PC-3 (cell line): Measurements from ENCODE around the gene ZNF488. TPM values are rescaled to one million over a fixed set of nuclear protein-coding genes. Genes with fewer than 3 reads are reported as not detected.

Source experiments
- ATAC-seq: fragments of 200-7000 bp; cut with Tn5 transposase; 2 replicates; pipeline ENCODE4 v1.9.1; 2020; ENCODE audit warnings: mild to moderate bottlenecking, moderate library complexity
- BruUV-seq: library from RNA; stranded (reverse); fragments of 400-500 nt; replicated peaks from 2 replicates; lab custom pipeline; 2021; lab: Mats Ljungman, UMichigan
- CTCF ChIA-PET: fragments of 300-600 bp; sonication (Branson Sonifier 250); formaldehyde crosslinking; loops from one replicate; lab custom pipeline; 2022; ENCODE audit warnings: antibody characterized with exemption; lab: Charles Lee
- POLR2A ChIA-PET: fragments of 300-600 bp; sonication (Branson Sonifier 250); formaldehyde crosslinking; loops from one replicate; lab custom pipeline; 2022; ENCODE audit warnings: antibody characterized with exemption; ENCODE audit not compliant: unreplicated experiment; lab: Charles Lee
- DNase-seq: peaks from one replicate; pipeline ENCODE4 v3.0.0-alpha.2; 2015
- H2AFZ ChIP-seq: fragments of 300-600 bp; sonication (generic); 2 replicates; pipeline ENCODE4 v1.6.0; 2016; ENCODE audit warnings: antibody characterized with exemption, low read length
- H3F3A ChIP-seq: fragments of 300-600 bp; sonication (generic); one replicate; pipeline ENCODE4 v1.6.0; 2017; ENCODE audit warnings: antibody characterized with exemption, low read length, control low read depth, mild to moderate bottlenecking; ENCODE audit not compliant: unreplicated experiment
- H3K27ac ChIP-seq: fragments of 300-600 bp; sonication (generic); 2 replicates; pipeline ENCODE4 v1.5.1; 2016; ENCODE audit warnings: mild to moderate bottlenecking, low read length
- H3K27me3 ChIP-seq: fragments of 300-600 bp; sonication (generic); 2 replicates; pipeline ENCODE4 v1.6.1; 2016; ENCODE audit warnings: low read length, mixed read lengths
- H3K36me3 ChIP-seq: fragments of 300-600 bp; sonication (generic); 2 replicates; pipeline ENCODE4 v1.6.1; 2016; ENCODE audit warnings: low read depth, mixed run types, low read length, mixed read lengths
- H3K4me1 ChIP-seq: fragments of 300-600 bp; sonication (generic); 2 replicates; pipeline ENCODE4 v1.5.1; 2016; ENCODE audit warnings: low read length; ENCODE audit not compliant: insufficient read depth
- H3K4me2 ChIP-seq: fragments of 300-600 bp; sonication (generic); 2 replicates; pipeline ENCODE4 v1.6.0; 2016; ENCODE audit warnings: low read length
- H3K4me3 ChIP-seq: fragments of 300-600 bp; sonication (generic); 2 replicates; pipeline ENCODE4 v1.5.1; 2016; ENCODE audit warnings: mild to moderate bottlenecking, low read length, mixed read lengths
- H3K79me2 ChIP-seq: fragments of 300-600 bp; sonication (generic); 2 replicates; pipeline ENCODE4 v1.6.1; 2017; ENCODE audit warnings: low read length, mixed read lengths
- H3K9ac ChIP-seq: fragments of 300-600 bp; sonication (generic); 2 replicates; pipeline ENCODE4 v1.6.0; 2016; ENCODE audit warnings: mild to moderate bottlenecking, low read length
- H3K9me2 ChIP-seq: fragments of 300-600 bp; sonication (generic); replicated peaks from 2 replicates; pipeline ENCODE4 v1.6.1; 2016; ENCODE audit warnings: mixed run types, low read length, mixed read lengths
- H3K9me3 ChIP-seq: fragments of 300-600 bp; sonication (generic); 2 replicates; pipeline ENCODE4 v1.6.1; 2016; ENCODE audit warnings: low read length, mixed read lengths
- H4K20me1 ChIP-seq: fragments of 300-600 bp; sonication (generic); 2 replicates; pipeline ENCODE4 v1.6.1; 2016; ENCODE audit warnings: low read length, mixed read lengths
- CTCF ChIP-seq: fragments of 300-600 bp; sonication (generic); conservative IDR thresholded peaks from 2 replicates; pipeline ENCODE4 v1.5.1; 2017; ENCODE audit warnings: antibody characterized with exemption, low read depth, mild to moderate bottlenecking, low read length
- EZH2 ChIP-seq: fragments of 300-600 bp; sonication (generic); IDR thresholded peaks from one replicate; pipeline ENCODE4 v1.6.1; 2017; ENCODE audit warnings: antibody characterized with exemption, mild to moderate bottlenecking, low read length; ENCODE audit not compliant: unreplicated experiment
- EZH2phosphoT487 ChIP-seq: fragments of 300-600 bp; sonication (generic); IDR thresholded peaks from 2 replicates; pipeline ENCODE4 v1.6.1; 2018; ENCODE audit warnings: mild to moderate bottlenecking, antibody characterized with exemption, low read length, borderline replicate concordance
- intact Hi-C: fragments of 100-400 bp; cut with micrococcal nuclease; formaldehyde crosslinking; loops from 2 replicates; pipeline ENCODE4 v1.9.0; 2023
- total RNA-seq: library from RNA; depleted of rRNA; stranded (reverse); fragments of >200 nt; gene quantifications from 2 replicates; pipeline ENCODE4 v1.2.3, GENCODE V29; 2014

ZNF488 gene
- total RNA-seq, 1 experiment from 2014 or later: 1.7 TPM

DNA sequence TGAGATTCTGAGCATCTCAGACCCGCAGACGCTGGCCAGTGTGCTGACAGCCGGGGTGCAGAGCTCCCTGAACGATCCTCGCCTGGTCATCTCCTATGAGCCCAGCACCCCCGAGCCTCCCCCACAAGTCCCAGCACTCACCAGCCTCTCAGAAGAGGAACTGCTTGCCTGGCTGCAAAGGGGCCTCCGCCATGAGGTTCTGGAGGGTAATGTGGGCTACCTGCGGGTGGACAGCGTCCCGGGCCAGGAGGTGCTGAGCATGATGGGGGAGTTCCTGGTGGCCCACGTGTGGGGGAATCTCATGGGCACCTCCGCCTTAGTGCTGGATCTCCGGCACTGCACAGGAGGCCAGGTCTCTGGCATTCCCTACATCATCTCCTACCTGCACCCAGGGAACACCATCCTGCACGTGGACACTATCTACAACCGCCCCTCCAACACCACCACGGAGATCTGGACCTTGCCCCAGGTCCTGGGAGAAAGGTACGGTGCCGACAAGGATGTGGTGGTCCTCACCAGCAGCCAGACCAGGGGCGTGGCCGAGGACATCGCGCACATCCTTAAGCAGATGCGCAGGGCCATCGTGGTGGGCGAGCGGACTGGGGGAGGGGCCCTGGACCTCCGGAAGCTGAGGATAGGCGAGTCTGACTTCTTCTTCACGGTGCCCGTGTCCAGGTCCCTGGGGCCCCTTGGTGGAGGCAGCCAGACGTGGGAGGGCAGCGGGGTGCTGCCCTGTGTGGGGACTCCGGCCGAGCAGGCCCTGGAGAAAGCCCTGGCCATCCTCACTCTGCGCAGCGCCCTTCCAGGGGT lies 35.2 kb downstream of the ZNF488 start:
- Histone ChIP-seq H2AFZ (no peak overlapping the region), H3K36me3 (no peaks in the 10 kb centered on the region), H3K4me1 (no peaks in the 10 kb centered on the region), H3K27me3 (no peaks in the 10 kb centered on the region), H3F3A (no peaks in the 10 kb centered on the region), H3K4me3 (no peak overlapping the region), H3K79me2 (no peaks in the 10 kb centered on the region), H3K27ac (no peak overlapping the region), H3K9me2 (no peaks in the 10 kb centered on the region), H4K20me1 (no peaks in the 10 kb centered on the region), H3K9me3 (no peaks in the 10 kb centered on the region), H3K4me2 (no peak overlapping the region), H3K9ac (no peak overlapping the region)
- ChIA-PET POLR2A (no interaction called here), CTCF (no interaction called here)
- ATAC-seq (no peak), DNase-seq (no peak)
- TF ChIP-seq EZH2 (no peak), CTCF (no peak), EZH2phosphoT487 (no peak)
- no TSS peak for BruUV-seq
- intact Hi-C loops: no loop called here

DNA sequence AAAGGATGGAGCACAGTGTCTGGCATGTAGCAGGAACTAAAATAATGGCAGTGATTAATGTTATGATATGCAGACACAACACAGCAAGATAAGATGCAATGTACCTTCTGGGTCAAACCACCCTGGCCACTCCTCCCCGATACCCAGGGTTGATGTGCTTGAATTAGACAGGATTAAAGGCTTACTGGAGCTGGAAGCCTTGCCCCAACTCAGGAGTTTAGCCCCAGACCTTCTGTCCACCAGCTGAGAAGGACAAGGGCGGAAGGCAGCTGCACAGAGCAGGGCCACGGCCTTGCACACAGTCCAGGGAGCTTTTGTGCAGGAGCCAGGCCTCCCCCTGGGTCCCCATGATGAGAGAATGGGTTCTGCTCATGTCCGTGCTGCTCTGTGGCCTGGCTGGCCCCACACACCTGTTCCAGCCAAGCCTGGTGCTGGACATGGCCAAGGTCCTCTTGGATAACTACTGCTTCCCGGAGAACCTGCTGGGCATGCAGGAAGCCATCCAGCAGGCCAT lies 35.9 kb downstream of the ZNF488 start, which contains the start of gene RBP3:
Gene RBP3 (plus strand): TSS at position 226 of the 514 bp plus-strand sequence. CDS start 122 bp downstream, at position 348.
- no peak for ATAC-seq
- no peaks in the 10 kb centered on the region for H3K36me3 ChIP-seq
- H3K27me3 ChIP-seq: no peaks in the 10 kb centered on the region
- intact Hi-C loops: no loop called here
- H3K4me1 ChIP-seq: no peaks in the 10 kb centered on the region
- H3K27ac ChIP-seq: no peak within 1 kb of the TSS
- H2AFZ ChIP-seq: no peak within 1 kb of the TSS
- no peak within 1 kb of the TSS for H3K4me3 ChIP-seq
- no TSS peak for BruUV-seq
- DNase-seq: no peak
- H3K9me2 ChIP-seq: no peaks in the 10 kb centered on the region
- no peak for TF ChIP-seq EZH2phosphoT487
- no peak for TF ChIP-seq EZH2
- TF ChIP-seq CTCF: no peak
- ChIA-PET POLR2A (no interaction called here), CTCF (no interaction called here)
- H3K9ac ChIP-seq: no peak within 1 kb of the TSS
- H4K20me1 ChIP-seq: no peaks in the 10 kb centered on the region
- no peaks in the 10 kb centered on the region for H3K79me2 ChIP-seq
- H3F3A ChIP-seq: no peaks in the 10 kb centered on the region
- no peaks in the 10 kb centered on the region for H3K9me3 ChIP-seq
- H3K4me2 ChIP-seq: no peak within 1 kb of the TSS

DNA sequence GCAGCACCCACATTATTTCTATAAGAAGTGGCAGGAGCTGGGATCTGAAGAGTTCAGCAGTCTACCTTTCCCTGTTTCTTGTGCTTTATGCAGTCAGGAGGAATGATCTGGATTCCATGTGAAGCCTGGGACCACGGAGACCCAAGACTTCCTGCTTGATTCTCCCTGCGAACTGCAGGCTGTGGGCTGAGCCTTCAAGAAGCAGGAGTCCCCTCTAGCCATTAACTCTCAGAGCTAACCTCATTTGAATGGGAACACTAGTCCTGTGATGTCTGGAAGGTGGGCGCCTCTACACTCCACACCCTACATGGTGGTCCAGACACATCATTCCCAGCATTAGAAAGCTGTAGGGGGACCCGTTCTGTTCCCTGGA lies 36.8 kb downstream of the ZNF488 start:
- Histone ChIP-seq H3K4me3 (no peak overlapping the region), H3K9ac (no peak overlapping the region), H4K20me1 (no peaks in the 10 kb centered on the region), H3K9me3 (no peaks in the 10 kb centered on the region), H3K9me2 (no peaks in the 10 kb centered on the region), H3K4me2 (no peak overlapping the region), H3K79me2 (no peaks in the 10 kb centered on the region), H3K27me3 (no peaks in the 10 kb centered on the region), H2AFZ (no peak overlapping the region), H3F3A (no peaks in the 10 kb centered on the region), H3K27ac (no peak overlapping the region), H3K36me3 (no peaks in the 10 kb centered on the region), H3K4me1 (no peaks in the 10 kb centered on the region)
- ChIA-PET POLR2A (no interaction called here), CTCF (no interaction called here)
- no peak for DNase-seq
- no TSS peak for BruUV-seq
- no peak for ATAC-seq
- no peak for TF ChIP-seq EZH2
- no peak for TF ChIP-seq CTCF
- no peak for TF ChIP-seq EZH2phosphoT487
- intact Hi-C loops: no loop called here
